ENCODE results near the gene PSMB8.
"Not testable (repeated sequence)": the region's sequence is repeated elsewhere in the genome, so short reads cannot be mapped to it uniquely, and the experiment has no call there.

Gene PSMB8

GRCh38 chr6:32879691-32880090 is 35.8 kb upstream of the PSMB8 start:
- Histone ChIP-seq H3K27ac (ENCODE audit: low read depth, low read length, severe bottlenecking) (no peak overlapping the region), H3K36me3 (ENCODE audit: control insufficient read depth, insufficient read depth, low read length) (no peaks in the 10 kb centered on the region), H3K4me3 (ENCODE audit: extremely low read depth, insufficient read depth, low read length, poor library complexity, severe bottlenecking) (no peak overlapping the region), H3K9me3 (ENCODE audit: control insufficient read depth, low read length) (no peaks in the 10 kb centered on the region), H3K4me1 (ENCODE audit: control insufficient read depth, insufficient read depth, low read length, poor library complexity, severe bottlenecking) (no peaks in the 10 kb centered on the region)
- WGBS, 2 experiments (ENCODE audit: insufficient coverage in 2 of 2) = 94 to 97% methylated on average over 24 to 35 of the region's 35 CpGs

GRCh38 chr6:32876603-32877002 is 32.8 kb upstream of the PSMB8 start:
- no peaks in the 10 kb centered on the region for H3K9me3 ChIP-seq (ENCODE audit: control insufficient read depth, low read length)
- no peaks in the 10 kb centered on the region for H3K4me1 ChIP-seq (ENCODE audit: control insufficient read depth, insufficient read depth, low read length, poor library complexity, severe bottlenecking)
- H3K4me3 ChIP-seq (ENCODE audit: extremely low read depth, insufficient read depth, low read length, poor library complexity, severe bottlenecking) = no peak overlapping the region
- H3K36me3 ChIP-seq (ENCODE audit: control insufficient read depth, insufficient read depth, low read length) = no peaks in the 10 kb centered on the region
- H3K27ac ChIP-seq (ENCODE audit: low read depth, low read length, severe bottlenecking) = no peak overlapping the region
- no CpG with 5 or more reads among the region's 2 CpGs for WGBS, 2 experiments (ENCODE audit: insufficient coverage in 2 of 2)

GRCh38 chr6:32873947-32874346 is 30.1 kb upstream of the PSMB8 start:
- not testable (repeated sequence) for H3K36me3 ChIP-seq (ENCODE audit: control insufficient read depth, insufficient read depth, low read length); H3K27ac ChIP-seq (ENCODE audit: low read depth, low read length, severe bottlenecking); H3K9me3 ChIP-seq (ENCODE audit: control insufficient read depth, low read length); H3K4me1 ChIP-seq (ENCODE audit: control insufficient read depth, insufficient read depth, low read length, poor library complexity, severe bottlenecking); H3K4me3 ChIP-seq (ENCODE audit: extremely low read depth, insufficient read depth, low read length, poor library complexity, severe bottlenecking)
- no CpG with 5 or more reads among the region's 1 CpG for WGBS, 2 experiments (ENCODE audit: insufficient coverage in 2 of 2)

- WGBS, 2 experiments (ENCODE audit: insufficient coverage in 2 of 2) = 0% methylated on average over 2 to 3 of the region's 5 CpGs
- Histone ChIP-seq H3K4me1 (ENCODE audit: control insufficient read depth, insufficient read depth, low read length, poor library complexity, severe bottlenecking) (no peaks in the 10 kb centered on the region), H3K36me3 (ENCODE audit: control insufficient read depth, insufficient read depth, low read length) (no peaks in the 10 kb centered on the region), H3K4me3 (ENCODE audit: extremely low read depth, insufficient read depth, low read length, poor library complexity, severe bottlenecking) (no peak overlapping the region), H3K27ac (ENCODE audit: low read depth, low read length, severe bottlenecking) (no peak overlapping the region), H3K9me3 (ENCODE audit: control insufficient read depth, low read length) (no peaks in the 10 kb centered on the region)
These were observed 24.5 kb upstream of the PSMB8 start for GRCh38 chr6:32868257-32868788.

- Histone ChIP-seq H3K9me3 (ENCODE audit: control insufficient read depth, low read length) (no peaks in the 10 kb centered on the region), H3K4me1 (ENCODE audit: control insufficient read depth, insufficient read depth, low read length, poor library complexity, severe bottlenecking) (no peaks in the 10 kb centered on the region), H3K36me3 (ENCODE audit: control insufficient read depth, insufficient read depth, low read length) (no peaks in the 10 kb centered on the region), H3K4me3 (ENCODE audit: extremely low read depth, insufficient read depth, low read length, poor library complexity, severe bottlenecking) (no peak overlapping the region), H3K27ac (ENCODE audit: low read depth, low read length, severe bottlenecking) (no peak overlapping the region)
- WGBS, 2 experiments (ENCODE audit: insufficient coverage in 2 of 2) = 52 to 73% methylated on average over 3 of the region's 8 CpGs
These were observed 23.9 kb upstream of the PSMB8 start for GRCh38 chr6:32867554-32868256.

- Histone ChIP-seq H3K9me3 (ENCODE audit: control insufficient read depth, low read length) (no peaks in the 10 kb centered on the region), H3K36me3 (ENCODE audit: control insufficient read depth, insufficient read depth, low read length) (no peaks in the 10 kb centered on the region), H3K4me3 (ENCODE audit: extremely low read depth, insufficient read depth, low read length, poor library complexity, severe bottlenecking) (no peak overlapping the region), H3K27ac (ENCODE audit: low read depth, low read length, severe bottlenecking) (no peak overlapping the region), H3K4me1 (ENCODE audit: control insufficient read depth, insufficient read depth, low read length, poor library complexity, severe bottlenecking) (no peaks in the 10 kb centered on the region)
- 57 to 76% methylated on average over 2 of the region's 3 CpGs for WGBS, 2 experiments (ENCODE audit: insufficient coverage in 2 of 2)
These were observed 23.2 kb upstream of the PSMB8 start for GRCh38 chr6:32867022-32867477.

GRCh38 chr6:32865724-32866443 is 22.0 kb upstream of the PSMB8 start:
- WGBS, 2 experiments (ENCODE audit: insufficient coverage in 2 of 2) = 72 to 77% methylated on average over 5 to 6 of the region's 10 CpGs
- Histone ChIP-seq H3K36me3 (ENCODE audit: control insufficient read depth, insufficient read depth, low read length) (no peaks in the 10 kb centered on the region), H3K4me3 (ENCODE audit: extremely low read depth, insufficient read depth, low read length, poor library complexity, severe bottlenecking) (no peak overlapping the region), H3K9me3 (ENCODE audit: control insufficient read depth, low read length) (no peaks in the 10 kb centered on the region), H3K4me1 (ENCODE audit: control insufficient read depth, insufficient read depth, low read length, poor library complexity, severe bottlenecking) (no peaks in the 10 kb centered on the region), H3K27ac (ENCODE audit: low read depth, low read length, severe bottlenecking) (no peak overlapping the region)

- Histone ChIP-seq H3K36me3 (ENCODE audit: control insufficient read depth, insufficient read depth, low read length) (no peaks in the 10 kb centered on the region), H3K4me3 (ENCODE audit: extremely low read depth, insufficient read depth, low read length, poor library complexity, severe bottlenecking) (no peak overlapping the region), H3K9me3 (ENCODE audit: control insufficient read depth, low read length) (no peaks in the 10 kb centered on the region), H3K4me1 (ENCODE audit: control insufficient read depth, insufficient read depth, low read length, poor library complexity, severe bottlenecking) (no peaks in the 10 kb centered on the region), H3K27ac (ENCODE audit: low read depth, low read length, severe bottlenecking) (no peak overlapping the region)
- no CpG with 5 or more reads among the region's 3 CpGs for WGBS, 2 experiments (ENCODE audit: insufficient coverage in 2 of 2)
These were observed 18.9 kb upstream of the PSMB8 start for GRCh38 chr6:32862725-32863124.

GRCh38 chr6:32860674-32861073 is 16.8 kb upstream of the PSMB8 start:
- Histone ChIP-seq H3K4me1 (ENCODE audit: control insufficient read depth, insufficient read depth, low read length, poor library complexity, severe bottlenecking) (no peaks in the 10 kb centered on the region), H3K36me3 (ENCODE audit: control insufficient read depth, insufficient read depth, low read length) (no peaks in the 10 kb centered on the region)
- WGBS, 2 experiments (ENCODE audit: insufficient coverage in 2 of 2) = no CpG with 5 or more reads among the region's 1 CpG

GRCh38 chr6:32858194-32858593 is 14.3 kb upstream of the PSMB8 start:
- no peaks in the 10 kb centered on the region for H3K9me3 ChIP-seq (ENCODE audit: control insufficient read depth, low read length)

More at GRCh38 chr6:32860674-32861073, 16.8 kb upstream of the PSMB8 start:
- Histone ChIP-seq H3K9me3 (ENCODE audit: control insufficient read depth, low read length) (no peaks in the 10 kb centered on the region), H3K4me3 (ENCODE audit: extremely low read depth, insufficient read depth, low read length, poor library complexity, severe bottlenecking) (no peak overlapping the region), H3K27ac (ENCODE audit: low read depth, low read length, severe bottlenecking) (no peak overlapping the region)

More at GRCh38 chr6:32858194-32858593, 14.3 kb upstream of the PSMB8 start:
- Histone ChIP-seq H3K36me3 (ENCODE audit: control insufficient read depth, insufficient read depth, low read length) (no peaks in the 10 kb centered on the region), H3K27ac (ENCODE audit: low read depth, low read length, severe bottlenecking) (no peak overlapping the region), H3K4me3 (ENCODE audit: extremely low read depth, insufficient read depth, low read length, poor library complexity, severe bottlenecking) (no peak overlapping the region), H3K4me1 (ENCODE audit: control insufficient read depth, insufficient read depth, low read length, poor library complexity, severe bottlenecking) (peaks cover 5% of the 10 kb centered on the region)
- WGBS, 2 experiments (ENCODE audit: insufficient coverage in 2 of 2) = 70 to 87% methylated on average over 5 of the region's 5 CpGs
